ENCODE results near the gene HILPDA. TPM values are rescaled to one million over a fixed set of nuclear protein-coding genes. Genes with fewer than 3 reads are reported as not detected.

Gene HILPDA
- total and polyA plus RNA-seq, 9 of the 15 experiments (the other 6 are each of a cell fraction or from before 2014, with no cell fraction given) = 8.3 to 71.8 (median 23.5) TPM

GRCh38 chr7:128456255-128456725 is 612 bp downstream of the HILPDA start:
- ATAC-seq = peak; percentile 51
- POLR2A ChIA-PET = interaction anchor here (1.2 to 1.8 kb wide), 3 partner anchors 12 to 109 kb away, joined by 3 to 8 read pairs (median 8); no protein-coding TSS in a partner anchor
- TF ChIP-seq E2F4 (CRISPR knock-in tag; IDR thresholded peaks at IDR 0.05; ENCODE audit: low read depth) (no peak), MYC (IDR thresholded peaks at IDR 0.05; ENCODE audit: low read depth, low read length) (no peak), MYC (CRISPR knock-in tag; IDR thresholded peaks at IDR 0.05; ENCODE audit: borderline replicate concordance, low read depth) (0 out of 2 replicates have a peak, but pooled peaks have one; percentile 84), THRAP3 (IDR thresholded peaks at IDR 0.05; ENCODE audit: borderline replicate concordance) (peak; percentile 27; the same call in 1 of the 2 replicates), KDM1A (IDR thresholded peaks at IDR 0.05) (no peak), CHD1 (IDR thresholded peaks at IDR 0.05; ENCODE audit: low read length) (peak; percentile 12), PRDM10 (IDR thresholded peaks at IDR 0.05; ENCODE audit: partially characterized antibody) (peak; percentile 32), ZKSCAN3 (CRISPR knock-in tag; IDR thresholded peaks at IDR 0.05) (no peak)

More at GRCh38 chr7:128456255-128456725, 612 bp downstream of the HILPDA start:
- Histone ChIP-seq H4K20me1 (replicated peaks; ENCODE audit: control insufficient read depth, insufficient read depth, low read length) (no peaks in the 10 kb centered on the region), H3K9me3 (replicated peaks; ENCODE audit: control insufficient read depth, insufficient read depth, low read depth, low read length) (no peaks in the 10 kb centered on the region), H3K36me3 (ENCODE audit: control insufficient read depth, insufficient read depth, low read length) (peaks cover 11% of the 10 kb centered on the region; the same call in 2 of the 3 replicates), H3K27ac (ENCODE audit: extremely low read depth, low read depth, low read length) (peak overlapping the region; percentile 85), H3K79me2 (ENCODE audit: control insufficient read depth, insufficient read depth, low read length) (peaks cover 28% of the 10 kb centered on the region), H3K4me3 (peak overlapping the region; percentile 74), H3K27me3 (ENCODE audit: control insufficient read depth in 2 of 2, insufficient read depth in 2 of 2, low read length in 2 of 2) (no peaks in the 10 kb centered on the region), H3K4me2 (ENCODE audit: insufficient read depth, low read length) (peak overlapping the region; percentile 97), H2AFZ (ENCODE audit: low read depth, low read length) (peak overlapping the region; percentile 99), H3K9ac (ENCODE audit: insufficient read depth in 1 of 2, low read depth in 2 of 2, low read length in 2 of 2) (peak overlapping the region; percentile 84 to 95), H3K4me1 (replicated peaks in 1 of 2; ENCODE audit: control insufficient read depth in 2 of 2, insufficient read depth in 2 of 2, low read length in 2 of 2) (peaks cover 25 to 30% of the 10 kb centered on the region in 2 experiments; a peak in 4 of 5 replicates), H3K9me1 (ENCODE audit: control insufficient read depth, insufficient read depth, low read length) (no peaks in the 10 kb centered on the region)
- CTCF ChIA-PET (ENCODE audit: low intra/inter-chr PET ratio) = interaction anchor here (0.5 kb wide), 1 partner anchor 68 kb away, joined by 3 read pairs; no protein-coding TSS in a partner anchor
- in situ Hi-C loops (cut with MboI) = no loop called here
- no TSS peak for BruUV-seq (replicated peaks)
- intact Hi-C loops (cut with micrococcal nuclease) = no loop called here
- DNase-seq (ENCODE audit: extremely low read depth in 1 of 4, low spot score in 3 of 4) (peak in 1 of 4 experiments; percentile 9), FAIRE-seq (peak; percentile 46)
- 2% methylated on average over 5 of the region's 5 CpGs for WGBS (ENCODE audit: insufficient coverage, low coverage, missing lambda C conversion rate)

All from K562 (cell line).